CD4-positive, alpha-beta T cell treated with Interleukin-17A for 4 hours (primary cell): ENCODE measurements around the gene PPRC1.
A peak's percentile ranks its signal among the peaks of the same experiment; 100 is the strongest.

ENCODE experiments used
- DNase-seq: peaks from one replicate; pipeline ENCODE4 v3.0.0-alpha.2; 2020; ENCODE audit warnings: mixed read lengths

The PPRC1 gene

GRCh38 chr10:102119417-102120141, 13.3 kb upstream of the PPRC1 start:
- peak; percentile 54 for DNase-seq

GRCh38 chr10:102120142-102120990, 12.5 kb upstream of the PPRC1 start, which contains the start of gene LDB1:
Gene LDB1, minus strand, starts transcription at chr10:102120368. Its CDS starts 258 bp downstream, at chr10:102120110.
- peak; percentile 79 for DNase-seq

- peak; percentile 38 for DNase-seq
Observed at GRCh38 chr10:102120991-102121738, 11.7 kb upstream of the PPRC1 start.

GRCh38 chr10:102121739-102122372, 11.0 kb upstream of the PPRC1 start:
- DNase-seq, result no peak

- DNase-seq, result no peak
Observed at GRCh38 chr10:102122450-102122849, 10.4 kb upstream of the PPRC1 start.

- DNase-seq, result no peak
Observed at GRCh38 chr10:102123223-102123622, 9.6 kb upstream of the PPRC1 start.

- no peak for DNase-seq
Observed at GRCh38 chr10:102131286-102132170, 1.3 kb upstream of the PPRC1 start.

GRCh38 chr10:102132193-102132562, 662 bp upstream of the PPRC1 start:
- no peak for DNase-seq

- peak; percentile 57 for DNase-seq
Observed at GRCh38 chr10:102133373-102134195, 744 bp downstream of the PPRC1 start.

- DNase-seq, result no peak
Observed at GRCh38 chr10:102134416-102134815, 1.6 kb downstream of the PPRC1 start.

- no peak for DNase-seq
Observed at GRCh38 chr10:102135956-102136526, 3.2 kb downstream of the PPRC1 start.

GRCh38 chr10:102139281-102140110, 6.7 kb downstream of the PPRC1 start:
- DNase-seq, result no peak

GRCh38 chr10:102140218-102140617, 7.4 kb downstream of the PPRC1 start:
- DNase-seq, result no peak

- DNase-seq, result no peak
Observed at GRCh38 chr10:102140913-102141540, 8.2 kb downstream of the PPRC1 start.

GRCh38 chr10:102141583-102142107, 8.8 kb downstream of the PPRC1 start:
- no peak for DNase-seq

- DNase-seq, result no peak
Observed at GRCh38 chr10:102146971-102147428, 14.2 kb downstream of the PPRC1 start.

- DNase-seq, result no peak
Observed at GRCh38 chr10:102147561-102147960, 14.7 kb downstream of the PPRC1 start.

- no peak for DNase-seq
Observed at GRCh38 chr10:102148275-102148674, 15.4 kb downstream of the PPRC1 start.
